HG03442 (cell line): ENCODE data around the gene RCOR1.
"Not testable (repeated sequence)": the region's sequence is repeated elsewhere in the genome, so short reads cannot be mapped to it uniquely, and the experiment has no call there.

Experiments used
- ATAC-seq: cut with Tn5 transposase; IDR thresholded peaks from one replicate; pipeline ENCODE4 v1.9.1; 2021; ENCODE audit warnings: mild to moderate bottlenecking, moderate library complexity; ENCODE audit not compliant: unreplicated experiment

Gene RCOR1

DNA sequence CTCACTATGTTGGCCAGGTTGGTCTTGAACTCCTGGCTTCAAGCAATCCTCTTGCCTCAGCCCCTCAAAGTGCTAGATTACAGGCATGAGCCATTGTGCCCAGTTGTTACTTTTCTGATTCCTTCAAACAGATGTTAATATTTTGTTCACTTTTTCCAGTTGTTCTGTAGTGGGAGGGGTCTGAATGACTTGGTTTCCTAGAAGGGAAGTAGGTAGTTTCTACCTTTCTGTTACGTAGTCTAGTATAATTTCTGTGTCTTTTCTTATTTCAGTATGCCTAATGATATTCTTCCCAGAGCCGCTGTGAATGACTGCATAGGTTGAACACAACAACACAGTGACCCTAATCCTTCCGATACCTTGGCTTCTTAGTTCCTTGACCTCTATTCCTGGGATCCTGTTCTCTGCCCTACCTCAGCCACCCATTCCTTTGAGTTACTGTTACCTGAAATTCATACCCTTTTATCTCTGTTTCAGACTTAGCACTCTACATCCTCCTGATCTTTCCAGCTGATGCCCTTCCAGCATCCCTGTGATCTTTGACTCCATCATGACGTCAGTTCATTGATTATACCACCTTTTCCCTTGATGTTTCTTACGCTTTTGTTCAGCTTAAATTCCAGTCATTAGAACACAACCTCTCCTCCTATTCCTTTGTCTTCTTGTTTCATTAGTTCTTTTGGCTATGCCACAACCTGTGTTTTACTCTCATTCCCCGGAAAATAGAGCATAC lies 33.3 kb downstream of the RCOR1 start:
- no peak for ATAC-seq

DNA sequence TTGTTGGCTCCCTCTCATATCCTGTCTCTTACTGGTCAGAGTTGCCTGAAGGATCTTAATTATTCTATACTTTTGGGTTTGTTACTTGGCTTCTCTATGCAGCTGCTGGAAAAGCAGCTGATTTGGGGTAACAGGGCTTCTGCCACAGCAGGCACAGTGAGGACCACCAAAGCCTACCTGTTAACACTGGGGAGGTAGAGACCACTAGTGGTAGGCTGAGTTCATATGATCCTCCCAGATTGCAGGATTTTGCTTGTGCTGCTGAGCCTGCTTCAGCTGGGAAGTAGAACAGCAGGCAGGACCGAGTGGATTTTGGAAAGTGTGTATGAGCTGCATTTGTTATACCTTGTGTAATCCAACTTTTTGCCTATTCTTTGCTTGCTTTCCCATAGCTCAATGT lies 34.1 kb downstream of the RCOR1 start:
- no peak for ATAC-seq

DNA sequence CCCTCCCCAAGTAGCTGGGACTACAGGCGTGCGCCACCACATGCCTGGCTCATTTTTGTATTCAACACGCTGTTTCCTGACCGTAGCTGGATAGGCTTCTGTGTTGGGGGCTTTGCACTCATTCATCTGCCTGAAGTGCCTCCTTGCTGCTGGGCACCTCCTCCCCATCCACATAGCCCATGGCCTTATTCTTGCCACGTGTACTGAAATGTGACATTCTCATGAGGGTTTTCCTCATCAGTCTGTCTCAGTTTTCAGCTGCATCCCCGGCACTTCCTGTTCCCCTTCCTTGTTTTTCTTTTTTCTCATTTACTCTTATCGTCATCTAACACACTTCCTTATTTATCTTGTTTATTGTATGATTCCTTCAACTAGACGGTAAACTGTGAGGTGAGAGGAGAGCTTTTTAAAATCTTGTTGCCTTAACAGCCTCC lies 36.6 kb downstream of the RCOR1 start:
- no peak for ATAC-seq

DNA sequence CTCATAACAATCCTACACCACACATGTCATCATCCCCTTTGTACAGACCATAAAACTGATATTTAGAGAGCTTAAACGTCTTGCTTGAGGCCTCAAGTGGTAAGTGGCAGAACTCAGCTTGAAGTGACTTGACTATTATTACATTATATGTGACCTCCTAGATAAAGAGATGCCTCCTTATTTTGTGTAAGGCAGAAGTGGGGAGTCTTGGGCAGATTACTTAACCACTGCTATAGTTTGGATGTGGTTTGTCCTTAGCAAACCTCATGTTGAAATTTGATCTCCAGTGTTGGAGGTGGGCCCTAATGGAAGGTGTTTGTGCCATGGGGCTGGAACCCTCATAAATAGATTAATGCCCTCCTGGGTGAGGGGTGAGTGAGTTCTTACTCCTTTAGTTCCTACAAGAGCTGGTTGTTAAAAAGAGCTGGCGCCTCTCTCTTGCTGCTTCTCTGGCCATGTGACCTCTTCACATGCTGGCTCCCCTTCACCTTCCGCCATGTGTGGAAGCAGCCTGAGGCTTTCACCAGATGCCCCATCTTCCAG lies 37.4 kb downstream of the RCOR1 start:
- no peak for ATAC-seq

DNA sequence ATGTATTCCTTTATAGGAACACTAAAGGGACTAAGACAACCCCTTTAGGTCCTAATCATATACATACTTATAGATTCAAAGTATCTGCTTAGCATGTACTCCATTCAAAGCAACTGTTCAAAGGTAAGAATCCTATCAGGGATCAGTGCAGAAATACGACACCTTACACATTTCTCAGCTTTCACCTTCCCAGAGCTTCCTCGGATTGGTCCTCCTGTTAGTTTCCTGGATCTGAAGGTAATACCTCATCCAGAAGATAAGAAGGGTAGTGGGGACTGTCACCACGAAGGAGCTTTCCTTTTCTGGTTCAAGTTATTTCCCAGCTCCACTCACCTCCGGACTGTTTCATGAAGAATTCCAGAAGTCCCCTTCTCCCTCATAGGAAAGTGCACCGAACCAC lies 38.0 kb downstream of the RCOR1 start:
- ATAC-seq: no peak

DNA sequence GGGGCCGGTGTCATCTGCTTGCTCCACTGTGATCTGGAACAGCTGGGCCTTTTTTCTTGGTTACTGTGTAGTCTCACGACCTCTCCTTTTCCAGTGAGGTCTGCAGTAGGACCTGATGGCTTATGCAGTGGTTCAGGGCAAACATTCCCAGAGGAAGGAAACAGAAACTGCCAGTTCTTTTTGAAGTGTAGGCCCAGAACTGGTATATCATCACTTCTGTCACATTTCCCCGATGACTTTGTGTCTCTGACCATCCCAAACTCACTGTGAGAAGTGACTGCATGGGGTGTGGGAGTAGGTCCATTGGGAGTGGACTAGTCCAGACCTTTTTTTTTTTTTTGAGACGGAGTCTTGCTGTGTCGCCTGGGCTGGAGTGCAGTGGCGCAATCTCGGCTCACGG lies 38.4 kb downstream of the RCOR1 start:
- ATAC-seq: no peak

DNA sequence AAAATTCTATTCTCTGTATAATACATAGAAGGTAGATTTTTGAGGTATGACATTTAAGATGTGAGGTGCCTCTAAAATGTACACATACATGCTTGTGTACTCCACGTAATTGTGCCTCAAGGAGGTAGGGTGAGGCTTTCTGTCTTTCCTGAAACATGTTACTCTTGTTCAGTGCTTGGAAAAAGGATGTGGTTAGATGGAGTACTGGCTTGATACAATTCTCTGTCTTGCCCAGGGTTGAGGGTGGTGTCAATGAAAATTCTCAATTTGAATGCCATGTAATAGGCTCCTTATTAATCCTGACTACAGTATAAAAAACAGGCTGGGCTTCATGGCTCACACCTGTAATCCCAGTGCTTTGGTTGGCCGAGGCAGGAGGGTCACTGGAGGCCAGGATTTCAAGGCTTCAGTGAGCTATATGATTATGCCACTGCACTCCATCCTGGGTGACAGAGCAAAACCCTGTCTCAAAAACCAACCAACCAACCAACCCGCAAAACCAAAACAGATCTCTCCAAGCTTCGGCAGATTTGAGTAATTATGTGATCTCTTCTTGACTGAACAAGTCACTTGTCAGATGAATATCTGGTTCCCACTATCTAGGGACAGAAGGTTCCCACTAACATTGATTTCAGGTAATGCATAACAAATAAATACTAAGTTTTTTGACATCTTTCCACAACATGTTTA lies 41.6 kb downstream of the RCOR1 start:
- ATAC-seq: no peak

DNA sequence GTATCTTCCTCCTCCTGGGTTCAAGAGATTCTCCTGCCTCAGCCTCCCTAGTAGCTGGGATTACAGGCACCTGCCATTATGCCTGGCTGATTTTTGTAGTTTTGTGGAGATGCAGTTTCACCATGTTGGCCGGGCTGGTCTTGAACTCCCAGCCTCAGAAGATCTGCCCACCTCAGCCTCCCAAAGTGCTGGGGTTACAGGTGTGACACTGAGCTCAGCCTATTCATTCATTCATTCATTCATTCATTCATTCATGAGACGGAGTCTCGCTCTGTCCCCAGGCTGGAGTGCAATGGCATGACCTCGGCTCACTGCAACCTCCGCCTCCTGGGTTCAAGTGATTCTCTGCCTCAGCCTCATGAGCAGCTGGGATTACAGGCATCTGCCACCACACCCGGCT lies 47.2 kb downstream of the RCOR1 start:
- not testable (repeated sequence) for ATAC-seq

DNA sequence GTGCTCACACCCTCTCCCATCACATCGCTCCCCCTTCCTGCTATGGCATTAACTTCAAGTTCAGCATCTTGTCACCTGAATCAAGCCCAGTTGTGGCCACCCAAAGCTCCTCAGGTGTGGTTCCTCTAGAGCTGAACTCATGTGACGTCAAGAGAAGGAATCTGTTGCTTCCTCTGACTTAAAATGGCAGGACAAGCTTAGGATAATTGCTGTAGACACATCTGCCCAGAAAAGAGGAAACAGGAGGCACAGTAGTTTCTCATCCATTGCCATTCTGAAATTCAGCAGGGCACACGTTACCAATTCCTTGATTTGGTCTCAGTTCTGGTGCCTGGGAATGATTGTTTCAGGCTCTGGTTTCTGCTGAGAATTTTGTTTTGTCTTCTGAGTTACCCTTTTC lies 52.1 kb downstream of the RCOR1 start:
- ATAC-seq: no peak

DNA sequence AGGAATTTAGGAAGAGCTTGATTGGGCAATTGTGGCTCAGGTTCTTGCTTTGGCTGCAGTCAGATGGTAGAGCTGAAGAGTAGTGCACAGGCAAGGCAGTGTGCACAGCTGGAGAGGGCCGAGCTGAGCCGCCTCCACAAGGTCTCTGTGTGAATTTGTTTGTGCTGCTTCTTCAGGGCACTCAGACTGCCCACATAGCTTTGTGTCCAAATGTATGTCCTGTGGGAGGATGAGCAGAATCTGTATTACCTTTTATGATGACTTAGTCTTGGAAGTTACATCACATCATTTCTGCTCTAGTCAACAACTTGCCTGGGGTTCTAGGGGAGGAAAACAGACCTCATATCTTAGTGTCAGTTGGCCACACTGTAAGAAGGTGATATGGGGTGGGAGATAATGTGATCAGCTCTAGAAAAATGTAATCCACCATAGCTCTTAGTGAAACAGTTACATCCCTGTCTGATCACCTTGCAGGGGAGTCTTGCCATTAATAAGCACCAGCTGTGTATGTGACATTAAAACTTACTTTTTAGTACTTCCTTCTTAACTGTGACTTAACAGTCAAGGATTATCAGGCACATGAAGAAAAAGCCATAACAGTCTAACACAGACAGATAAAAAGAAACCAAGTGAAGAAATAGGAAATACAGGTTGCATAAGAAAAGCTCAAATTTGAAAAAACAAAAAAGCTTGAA lies 53.4 kb downstream of the RCOR1 start:
- no peak for ATAC-seq

DNA sequence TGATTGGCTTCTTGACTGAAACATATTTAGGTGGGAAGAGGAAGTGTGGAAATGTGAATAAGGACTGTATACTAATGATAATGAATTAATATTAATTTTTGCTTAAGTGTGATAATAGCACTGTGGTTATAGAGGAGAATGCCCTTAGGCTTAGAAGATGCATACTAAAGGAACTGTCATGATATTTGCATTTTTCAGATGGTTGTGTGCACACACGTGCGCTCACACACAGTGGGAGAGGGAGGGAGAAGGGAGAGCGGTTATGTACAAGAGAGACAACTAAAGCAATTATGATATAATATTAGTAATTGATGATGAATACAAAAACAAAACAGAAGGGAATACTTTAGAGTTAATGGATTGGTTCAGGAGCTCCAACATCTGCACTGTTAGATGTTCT lies 54.2 kb downstream of the RCOR1 start:
- ATAC-seq: no peak

DNA sequence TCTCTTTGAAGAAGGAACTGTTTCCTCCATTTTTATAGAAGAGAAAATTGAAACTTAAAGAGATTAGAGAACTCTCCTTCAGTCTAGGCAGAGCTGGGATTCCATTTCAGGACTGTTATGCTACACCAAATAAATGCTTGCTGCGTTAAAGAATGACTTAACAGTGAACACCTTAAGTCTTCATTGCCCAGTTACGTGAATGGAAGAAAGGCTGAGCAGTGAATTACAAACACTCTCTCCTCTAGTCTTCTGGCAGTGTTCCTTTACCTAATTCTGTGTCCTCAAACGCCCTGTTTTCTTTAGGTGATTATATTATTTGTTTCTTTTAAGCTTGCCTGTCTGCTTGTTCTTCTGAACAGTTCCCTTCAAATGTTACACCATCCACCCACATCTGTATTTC lies 59.7 kb downstream of the RCOR1 start:
- ATAC-seq: no peak

DNA sequence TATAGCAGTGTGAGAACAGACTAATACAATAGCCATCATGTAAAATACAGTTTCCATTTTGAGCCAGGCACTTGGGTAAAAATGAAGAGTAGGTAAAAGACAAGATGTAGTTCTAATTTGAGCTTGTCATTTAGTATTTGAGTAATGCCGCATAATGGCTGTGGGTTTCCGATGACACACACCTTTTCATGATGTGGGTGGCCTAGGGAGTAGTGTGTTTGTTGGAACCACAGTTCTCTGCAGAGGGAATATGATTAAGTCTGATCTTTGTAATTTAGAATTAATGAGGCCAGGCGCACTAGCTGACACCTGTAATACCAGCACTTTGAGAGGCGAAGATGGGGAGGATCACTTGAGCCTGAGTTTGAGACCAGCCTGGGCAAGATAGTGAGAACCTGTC lies 61.8 kb downstream of the RCOR1 start:
- no peak for ATAC-seq

DNA sequence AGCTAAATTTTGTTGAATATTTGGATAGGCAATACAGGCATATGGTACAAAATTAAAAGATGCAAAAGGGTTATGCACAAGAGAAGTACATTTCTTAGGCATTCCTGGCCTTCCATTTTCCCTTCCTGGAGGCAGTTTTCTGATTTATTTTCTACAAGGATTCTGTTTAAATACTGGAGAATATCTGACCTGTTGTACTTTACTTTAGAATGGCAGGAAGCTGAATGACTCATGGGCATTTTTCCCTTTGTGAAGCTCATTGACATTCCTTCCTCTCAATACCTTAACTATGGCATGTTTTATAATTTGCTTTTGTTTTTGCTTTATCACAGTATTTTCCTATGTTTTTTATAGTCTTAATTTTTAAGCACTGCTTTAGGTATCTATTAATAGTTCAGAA lies 62.7 kb downstream of the RCOR1 start:
- ATAC-seq: no peak

DNA sequence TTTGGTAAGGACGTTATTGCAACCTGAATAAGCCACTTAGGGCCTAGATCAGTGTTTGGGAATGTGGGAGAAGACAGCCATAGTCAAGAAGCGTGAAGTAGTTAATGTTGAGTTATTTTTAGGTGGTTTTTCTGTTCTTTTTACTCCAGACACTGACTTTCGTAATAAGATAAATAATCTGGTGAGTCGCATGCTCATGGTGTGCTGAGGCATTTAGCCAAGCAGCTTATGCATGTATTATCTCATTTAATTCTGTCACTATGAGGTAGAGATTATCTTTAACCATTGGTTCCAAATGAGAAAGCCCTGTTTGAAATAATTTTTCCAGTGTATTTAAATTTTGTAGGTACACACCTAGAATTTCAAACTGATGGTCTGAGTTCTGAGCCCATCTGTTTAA lies 67.3 kb downstream of the RCOR1 start:
- no peak for ATAC-seq

DNA sequence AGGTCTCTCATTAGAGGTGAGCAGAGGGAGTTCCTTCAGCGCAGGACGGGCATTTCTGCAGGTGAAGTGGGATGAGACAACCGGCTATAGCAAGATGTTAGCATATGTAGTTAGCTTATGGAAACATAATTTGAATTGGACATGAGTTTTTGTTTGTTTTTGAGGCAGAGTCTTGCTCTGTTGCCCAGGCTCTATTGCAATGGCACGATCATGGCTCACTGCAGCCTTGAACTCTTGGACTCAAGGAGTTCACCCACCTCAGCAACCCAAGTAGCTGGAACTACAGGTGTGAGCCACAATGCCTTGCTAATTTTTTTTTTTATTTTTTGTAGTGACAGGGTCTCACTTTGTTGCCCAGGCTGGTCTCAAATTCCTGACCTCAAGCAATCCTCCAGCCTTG lies 69.2 kb downstream of the RCOR1 start:
- ATAC-seq: no peak

DNA sequence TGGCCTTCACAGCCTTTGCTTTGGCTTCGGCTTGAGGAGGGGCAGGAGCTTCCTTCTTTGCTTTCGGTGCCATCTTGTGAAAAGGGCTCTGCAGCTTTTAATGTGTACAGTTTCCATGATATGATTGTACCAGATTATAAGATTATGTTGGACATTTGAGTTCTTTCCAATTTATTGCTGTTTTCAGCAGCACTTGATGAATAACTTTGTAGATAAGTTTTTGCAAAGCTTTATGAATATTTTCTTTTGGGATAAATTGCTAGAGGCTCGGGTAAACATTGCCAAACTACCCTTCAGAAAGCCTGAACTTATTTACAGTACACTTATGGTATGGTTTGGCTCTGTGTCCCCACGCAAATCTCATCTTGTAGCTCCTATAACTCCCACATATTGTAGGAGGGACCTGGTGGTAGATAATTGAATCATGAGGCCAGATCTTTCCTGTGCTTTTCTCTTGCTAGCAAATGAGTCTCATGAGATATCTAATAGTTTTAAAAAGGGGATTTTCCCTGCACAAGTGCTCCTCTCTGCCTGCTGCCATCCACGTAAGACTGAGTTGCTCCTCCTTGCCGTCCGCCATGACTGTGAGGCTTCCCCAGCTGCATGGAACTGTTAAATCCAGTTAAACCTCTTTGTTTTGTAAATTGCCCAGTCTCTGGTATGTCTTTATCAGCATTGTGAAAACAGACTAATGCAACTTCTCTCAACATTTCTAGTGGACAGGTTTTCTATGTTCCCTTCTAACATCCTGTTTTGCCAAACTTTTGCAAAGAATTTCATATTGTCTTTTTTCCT lies 70.4 kb downstream of the RCOR1 start:
- no peak for ATAC-seq

DNA sequence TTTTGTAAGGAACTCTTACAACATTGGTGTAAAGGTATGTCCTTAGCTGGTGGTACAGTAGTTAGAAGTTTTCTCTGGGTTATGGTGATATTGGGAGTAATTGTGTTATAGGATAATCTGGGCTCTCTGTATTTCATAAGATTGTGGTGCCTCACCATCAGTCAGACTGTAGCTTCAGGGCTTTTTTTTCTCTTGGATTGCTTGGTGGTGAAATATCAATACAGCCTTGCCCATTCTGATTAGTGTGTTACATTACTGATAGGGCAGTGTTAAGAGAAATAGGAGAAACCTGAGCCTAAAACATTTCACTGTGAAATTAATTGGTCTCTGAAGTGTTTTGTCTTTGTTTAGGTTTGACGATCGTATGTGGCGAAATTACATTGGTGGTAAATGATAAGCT lies 71.0 kb downstream of the RCOR1 start:
- no peak for ATAC-seq

DNA sequence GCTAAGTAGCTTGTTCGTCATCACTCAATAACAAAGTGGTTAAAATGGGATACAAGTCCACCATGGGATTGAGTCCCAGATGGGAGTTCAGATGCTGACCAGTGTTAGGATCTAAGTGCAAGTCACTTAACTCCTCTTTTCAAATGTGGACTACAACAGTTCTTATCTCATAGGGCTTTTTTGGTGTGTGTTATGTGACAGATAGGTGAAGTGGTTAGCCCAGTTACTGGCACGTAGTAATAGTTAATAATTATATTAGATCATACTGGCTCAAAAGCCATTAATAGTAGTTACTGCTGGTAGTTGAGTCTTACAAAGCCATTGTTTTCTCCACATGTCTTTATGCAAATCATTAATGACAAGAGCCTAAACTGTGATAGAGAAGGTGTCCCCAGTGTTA lies 73.2 kb downstream of the RCOR1 start:
- ATAC-seq: no peak

DNA sequence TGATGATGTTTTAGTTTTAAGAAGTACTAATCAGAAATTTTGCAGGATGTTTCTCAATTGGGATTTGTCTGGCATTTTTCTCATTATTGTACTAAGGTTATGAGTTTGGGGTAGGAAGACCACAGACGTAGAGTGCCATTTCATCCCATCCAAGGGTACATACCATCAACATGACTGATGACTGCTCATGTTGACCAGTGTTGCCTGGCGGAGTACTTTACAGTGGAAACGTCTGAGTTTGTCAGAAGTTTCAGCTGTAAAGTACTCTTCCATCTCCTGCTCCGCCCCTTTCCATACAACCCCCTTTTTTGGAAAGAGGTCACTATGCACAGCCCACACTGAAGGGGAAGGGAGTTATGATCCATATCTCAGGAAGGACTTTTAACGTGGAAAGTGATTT lies 74.2 kb downstream of the RCOR1 start:
- no peak for ATAC-seq

DNA sequence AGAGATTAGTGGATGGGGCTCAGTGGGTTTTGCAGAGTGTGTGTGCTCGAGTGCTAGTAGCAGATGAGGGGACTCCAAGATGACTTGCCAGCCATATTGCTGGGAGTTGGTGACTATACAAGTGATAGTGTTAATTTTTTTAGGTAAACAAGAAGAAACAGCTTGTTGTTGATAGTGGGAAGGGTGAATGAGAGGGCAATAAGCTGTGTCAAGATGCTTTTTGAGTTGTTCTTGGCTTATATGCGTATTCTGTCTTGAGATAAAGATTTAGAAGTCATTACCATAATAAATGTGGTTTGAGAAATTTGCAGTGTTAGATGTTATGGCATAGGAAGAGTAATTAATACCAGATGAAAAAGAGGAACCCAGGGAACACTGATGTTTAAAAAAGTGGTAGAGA lies 75.3 kb downstream of the RCOR1 start:
- ATAC-seq: no peak
